Measurements from ENCODE around the gene HCN3. TPM values are rescaled to one million over a fixed set of nuclear protein-coding genes. Genes with fewer than 3 reads are reported as not detected.
A peak's percentile ranks its signal among the peaks of the same experiment; 100 is the strongest.

Gene HCN3
- total and polyA plus RNA-seq, 2 of the 13 experiments (the other 11 are each of a cell fraction or from before 2014, with no cell fraction given) = 2.4 to 10.2 TPM

DNA sequence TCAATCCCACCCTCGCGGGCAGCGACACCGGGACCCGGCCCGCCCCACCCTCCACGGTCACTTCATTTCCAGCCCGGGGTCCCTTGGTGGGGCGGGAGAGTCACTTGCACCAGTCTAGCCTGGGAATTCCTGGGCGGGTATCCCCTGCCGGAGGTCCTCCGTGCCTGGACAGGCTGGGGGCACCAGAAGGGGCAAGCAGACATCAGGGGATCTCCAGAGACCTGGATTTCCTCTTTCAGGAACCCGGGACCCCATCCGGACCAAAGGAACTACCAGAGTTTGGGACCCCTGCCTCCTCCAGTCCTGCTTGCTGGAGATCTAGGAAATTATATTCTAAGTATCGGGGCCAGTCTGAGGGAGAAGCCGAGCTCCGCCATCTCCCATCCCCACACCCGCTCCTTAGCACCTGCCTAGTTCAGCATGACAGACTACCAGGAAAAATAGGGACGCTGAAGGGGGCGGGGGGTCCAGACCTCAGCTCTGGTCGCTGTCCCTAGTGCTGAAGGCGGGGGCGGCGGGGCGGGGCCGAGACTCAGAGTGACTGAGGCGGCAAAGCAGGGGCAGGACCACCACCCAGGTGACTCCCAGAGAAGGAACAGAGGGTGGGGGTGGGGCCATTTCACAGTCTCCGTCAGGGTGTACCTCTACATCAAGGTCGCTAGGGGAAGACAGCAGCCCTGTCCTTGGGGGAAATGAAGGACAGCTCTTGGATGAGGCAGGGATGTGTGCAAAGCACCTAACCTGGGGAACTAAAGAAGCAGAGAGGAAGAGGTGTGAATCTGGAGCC is 832 bp downstream of the HCN3 start:
- no peaks in the 10 kb centered on the region for H3K9me3 ChIP-seq (ENCODE audit: low read length)
- H3K27ac ChIP-seq (ENCODE audit: extremely low read length, insufficient read depth, low read length) = peak overlapping the region; percentile 38
- peaks cover 42% of the 10 kb centered on the region for H3K4me1 ChIP-seq (ENCODE audit: insufficient read depth, low read length)
- peak overlapping the region; percentile 95 for H3K4me2 ChIP-seq (ENCODE audit: low read depth, low read length)
- H2AFZ ChIP-seq (ENCODE audit: low read length) = no peak overlapping the region
- H3K9ac ChIP-seq (ENCODE audit: insufficient read depth, low read depth, low read length) = peak overlapping the region; percentile 68
- 2% methylated on average over 16 of the region's 29 CpGs for WGBS (ENCODE audit: low lambda C conversion rate)
- ChIA-PET POLR2A (interaction anchor here (0.7 to 1.4 kb wide), 5 partner anchors 22 to 45 kb away, joined by 3 to 6 read pairs (median 3); no protein-coding TSS in a partner anchor), CTCF (ENCODE audit: low intra/inter-chr PET ratio, low total read pairs) (interaction anchor here (2.1 to 2.4 kb wide), 2 partner anchors 30 to 46 kb away, joined by 21 to 35 read pairs; partner anchors contain the start of gene FDPS)
- intact Hi-C loops (cut with micrococcal nuclease; ENCODE audit: unreplicated experiment) (loop anchor here (1.0 to 5.0 kb wide), 2 partner anchors 30 to 44 kb away; partner anchors contain the start of genes FDPS and RUSC1), in situ Hi-C loops (cut with HindIII; ENCODE audit: extremely low pct_ligation_motif_present, low pct_unique_long_range_greater_than_20kb) (loop anchor here (5.0 kb wide), 1 partner anchor 39 kb away; no protein-coding TSS in a partner anchor)
- no peak for FAIRE-seq
- no TSS peak for BruUV-seq (replicated peaks)
- H4K20me1 ChIP-seq (ENCODE audit: insufficient read depth, low read length) = no peaks in the 10 kb centered on the region
- H3K79me2 ChIP-seq (ENCODE audit: insufficient read depth, low read length) = no peaks in the 10 kb centered on the region
- no peaks in the 10 kb centered on the region; a peak in 1 of 5 replicates for H3K36me3 ChIP-seq (replicated peaks in 1 of 2; ENCODE audit: control insufficient read depth in 1 of 2, insufficient read depth in 2 of 2, low read length in 2 of 2)
- peak overlapping the region; percentile 87 to 97 (median 95) for H3K4me3 ChIP-seq (replicated peaks in 1 of 3; ENCODE audit: insufficient read depth in 1 of 3, low read depth in 2 of 3, low read length in 3 of 3)
- peak; percentile 51 for DNase-seq (ENCODE audit: low spot score)
- H3K27me3 ChIP-seq (ENCODE audit: control insufficient read depth in 1 of 2, insufficient read depth in 2 of 2, low read length in 2 of 2) = no peaks in the 10 kb centered on the region; a peak in 1 of 5 replicates
- peak; percentile 36 for ATAC-seq
- TF ChIP-seq WIZ (CRISPR knock-in tag; IDR thresholded peaks at IDR 0.05) (0 out of 2 replicates have a peak, but pooled peaks have one; percentile 55), BCL6 (CRISPR knock-in tag; IDR thresholded peaks at IDR 0.05) (no peak), SALL1 (CRISPR knock-in tag; IDR thresholded peaks at IDR 0.05) (peak; percentile 67; the same call in 1 of the 2 replicates), ZNF431 (CRISPR knock-in tag; IDR thresholded peaks at IDR 0.05; ENCODE audit: borderline replicate concordance, low read depth) (0 out of 2 replicates have a peak, but pooled peaks have one; percentile 33), XBP1 (CRISPR knock-in tag; IDR thresholded peaks at IDR 0.05) (no peak), IKZF4 (CRISPR knock-in tag; IDR thresholded peaks at IDR 0.05; ENCODE audit: borderline replicate concordance, low read depth, not compliant biosample characterization) (peak; percentile 38), MYC (CRISPR knock-in tag; IDR thresholded peaks at IDR 0.05; ENCODE audit: borderline replicate concordance) (no peak), KMT2B (CRISPR knock-in tag; IDR thresholded peaks at IDR 0.05) (peak; percentile 36; the same call in 1 of the 2 replicates), NKX3-1 (CRISPR knock-in tag; IDR thresholded peaks at IDR 0.05) (no peak), SNAPC2 (CRISPR knock-in tag; IDR thresholded peaks at IDR 0.05) (no peak), ZNF674 (CRISPR knock-in tag; IDR thresholded peaks at IDR 0.05; ENCODE audit: low read depth) (no peak)
- TF ChIP-seq, protein P1, sequence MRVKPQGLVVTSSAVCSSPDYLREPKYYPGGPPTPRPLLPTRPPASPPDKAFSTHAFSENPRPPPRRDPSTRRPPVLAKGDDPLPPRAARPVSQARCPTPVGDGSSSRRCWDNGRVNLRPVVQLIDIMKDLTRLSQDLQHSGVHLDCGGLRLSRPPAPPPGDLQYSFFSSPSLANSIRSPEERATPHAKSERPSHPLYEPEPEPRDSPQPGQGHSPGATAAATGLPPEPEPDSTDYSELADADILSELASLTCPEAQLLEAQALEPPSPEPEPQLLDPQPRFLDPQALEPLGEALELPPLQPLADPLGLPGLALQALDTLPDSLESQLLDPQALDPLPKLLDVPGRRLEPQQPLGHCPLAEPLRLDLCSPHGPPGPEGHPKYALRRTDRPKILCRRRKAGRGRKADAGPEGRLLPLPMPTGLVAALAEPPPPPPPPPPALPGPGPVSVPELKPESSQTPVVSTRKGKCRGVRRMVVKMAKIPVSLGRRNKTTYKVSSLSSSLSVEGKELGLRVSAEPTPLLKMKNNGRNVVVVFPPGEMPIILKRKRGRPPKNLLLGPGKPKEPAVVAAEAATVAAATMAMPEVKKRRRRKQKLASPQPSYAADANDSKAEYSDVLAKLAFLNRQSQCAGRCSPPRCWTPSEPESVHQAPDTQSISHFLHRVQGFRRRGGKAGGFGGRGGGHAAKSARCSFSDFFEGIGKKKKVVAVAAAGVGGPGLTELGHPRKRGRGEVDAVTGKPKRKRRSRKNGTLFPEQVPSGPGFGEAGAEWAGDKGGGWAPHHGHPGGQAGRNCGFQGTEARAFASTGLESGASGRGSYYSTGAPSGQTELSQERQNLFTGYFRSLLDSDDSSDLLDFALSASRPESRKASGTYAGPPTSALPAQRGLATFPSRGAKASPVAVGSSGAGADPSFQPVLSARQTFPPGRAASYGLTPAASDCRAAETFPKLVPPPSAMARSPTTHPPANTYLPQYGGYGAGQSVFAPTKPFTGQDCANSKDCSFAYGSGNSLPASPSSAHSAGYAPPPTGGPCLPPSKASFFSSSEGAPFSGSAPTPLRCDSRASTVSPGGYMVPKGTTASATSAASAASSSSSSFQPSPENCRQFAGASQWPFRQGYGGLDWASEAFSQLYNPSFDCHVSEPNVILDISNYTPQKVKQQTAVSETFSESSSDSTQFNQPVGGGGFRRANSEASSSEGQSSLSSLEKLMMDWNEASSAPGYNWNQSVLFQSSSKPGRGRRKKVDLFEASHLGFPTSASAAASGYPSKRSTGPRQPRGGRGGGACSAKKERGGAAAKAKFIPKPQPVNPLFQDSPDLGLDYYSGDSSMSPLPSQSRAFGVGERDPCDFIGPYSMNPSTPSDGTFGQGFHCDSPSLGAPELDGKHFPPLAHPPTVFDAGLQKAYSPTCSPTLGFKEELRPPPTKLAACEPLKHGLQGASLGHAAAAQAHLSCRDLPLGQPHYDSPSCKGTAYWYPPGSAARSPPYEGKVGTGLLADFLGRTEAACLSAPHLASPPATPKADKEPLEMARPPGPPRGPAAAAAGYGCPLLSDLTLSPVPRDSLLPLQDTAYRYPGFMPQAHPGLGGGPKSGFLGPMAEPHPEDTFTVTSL (CRISPR knock-in tag; IDR thresholded peaks at IDR 0.05; ENCODE audit: borderline replicate concordance) = no peak
- TF ChIP-seq, protein P2, sequence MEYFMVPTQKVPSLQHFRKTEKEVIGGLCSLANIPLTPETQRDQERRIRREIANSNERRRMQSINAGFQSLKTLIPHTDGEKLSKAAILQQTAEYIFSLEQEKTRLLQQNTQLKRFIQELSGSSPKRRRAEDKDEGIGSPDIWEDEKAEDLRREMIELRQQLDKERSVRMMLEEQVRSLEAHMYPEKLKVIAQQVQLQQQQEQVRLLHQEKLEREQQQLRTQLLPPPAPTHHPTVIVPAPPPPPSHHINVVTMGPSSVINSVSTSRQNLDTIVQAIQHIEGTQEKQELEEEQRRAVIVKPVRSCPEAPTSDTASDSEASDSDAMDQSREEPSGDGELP (IDR thresholded peaks at IDR 0.05; ENCODE audit: borderline replicate concordance, low read depth) = peak; percentile 28; the same call in 1 of the 2 replicates
- TF ChIP-seq, protein P3, sequence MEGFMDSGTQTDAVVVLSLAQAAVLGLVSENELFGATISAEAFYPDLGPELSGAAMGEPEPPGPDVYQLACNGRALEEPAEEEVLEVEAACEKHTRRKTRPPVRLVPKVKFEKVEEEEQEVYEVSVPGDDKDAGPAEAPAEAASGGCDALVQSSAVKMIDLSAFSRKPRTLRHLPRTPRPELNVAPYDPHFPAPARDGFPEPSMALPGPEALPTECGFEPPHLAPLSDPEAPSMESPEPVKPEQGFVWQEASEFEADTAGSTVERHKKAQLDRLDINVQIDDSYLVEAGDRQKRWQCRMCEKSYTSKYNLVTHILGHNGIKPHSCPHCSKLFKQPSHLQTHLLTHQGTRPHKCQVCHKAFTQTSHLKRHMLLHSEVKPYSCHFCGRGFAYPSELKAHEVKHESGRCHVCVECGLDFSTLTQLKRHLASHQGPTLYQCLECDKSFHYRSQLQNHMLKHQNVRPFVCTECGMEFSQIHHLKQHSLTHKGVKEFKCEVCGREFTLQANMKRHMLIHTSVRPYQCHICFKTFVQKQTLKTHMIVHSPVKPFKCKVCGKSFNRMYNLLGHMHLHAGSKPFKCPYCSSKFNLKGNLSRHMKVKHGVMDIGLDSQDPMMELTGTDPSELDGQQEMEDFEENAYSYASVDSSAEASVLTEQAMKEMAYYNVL (CRISPR knock-in tag; IDR thresholded peaks at IDR 0.05; ENCODE audit: borderline replicate concordance) = 0 out of 2 replicates have a peak, but pooled peaks have one; percentile 33
